ENCODE results near the gene MAP2K5.

DNA sequence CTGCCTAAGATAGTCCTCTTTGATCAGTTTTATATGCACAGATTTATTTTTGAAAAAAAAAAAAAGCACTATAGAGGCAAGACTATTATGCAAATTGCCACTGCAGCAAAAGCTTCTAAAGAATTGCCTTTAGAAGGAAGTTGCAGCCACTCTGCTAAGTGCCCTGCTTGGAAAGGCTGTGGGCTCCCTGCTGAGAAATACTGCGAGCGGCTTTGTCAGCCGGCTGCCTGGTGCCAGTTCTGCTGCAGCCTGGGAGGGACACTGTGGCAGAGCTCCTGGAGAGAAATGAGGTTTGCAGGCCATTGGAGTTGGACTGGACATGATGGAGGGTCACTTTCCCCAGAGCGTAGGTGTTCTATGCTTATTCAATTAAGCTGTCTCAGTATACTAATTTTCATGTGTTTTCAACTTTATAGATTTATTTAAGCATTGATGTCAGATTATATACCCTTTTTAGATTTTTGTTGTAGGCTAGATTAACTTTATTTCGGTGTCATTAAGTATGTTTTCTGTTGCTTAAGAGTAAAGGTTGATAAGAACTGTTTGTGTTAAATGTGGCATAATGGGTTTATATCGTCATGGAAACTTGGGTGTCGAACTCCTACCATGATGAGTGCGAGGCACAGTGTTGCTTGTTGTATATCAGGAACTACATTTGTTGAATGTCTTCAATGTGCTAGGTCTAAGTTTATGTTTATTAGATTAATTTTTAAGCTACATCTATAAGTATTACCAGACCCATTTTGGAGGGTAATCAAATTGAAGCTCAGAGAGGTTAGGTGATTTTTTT is 6.6 kb downstream of the MAP2K5 start:
- TF ChIP-seq, protein P1, sequence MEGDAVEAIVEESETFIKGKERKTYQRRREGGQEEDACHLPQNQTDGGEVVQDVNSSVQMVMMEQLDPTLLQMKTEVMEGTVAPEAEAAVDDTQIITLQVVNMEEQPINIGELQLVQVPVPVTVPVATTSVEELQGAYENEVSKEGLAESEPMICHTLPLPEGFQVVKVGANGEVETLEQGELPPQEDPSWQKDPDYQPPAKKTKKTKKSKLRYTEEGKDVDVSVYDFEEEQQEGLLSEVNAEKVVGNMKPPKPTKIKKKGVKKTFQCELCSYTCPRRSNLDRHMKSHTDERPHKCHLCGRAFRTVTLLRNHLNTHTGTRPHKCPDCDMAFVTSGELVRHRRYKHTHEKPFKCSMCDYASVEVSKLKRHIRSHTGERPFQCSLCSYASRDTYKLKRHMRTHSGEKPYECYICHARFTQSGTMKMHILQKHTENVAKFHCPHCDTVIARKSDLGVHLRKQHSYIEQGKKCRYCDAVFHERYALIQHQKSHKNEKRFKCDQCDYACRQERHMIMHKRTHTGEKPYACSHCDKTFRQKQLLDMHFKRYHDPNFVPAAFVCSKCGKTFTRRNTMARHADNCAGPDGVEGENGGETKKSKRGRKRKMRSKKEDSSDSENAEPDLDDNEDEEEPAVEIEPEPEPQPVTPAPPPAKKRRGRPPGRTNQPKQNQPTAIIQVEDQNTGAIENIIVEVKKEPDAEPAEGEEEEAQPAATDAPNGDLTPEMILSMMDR (IDR thresholded peaks at IDR 0.05), result no peak
- no peak for TF ChIP-seq POLR2A (IDR thresholded peaks at IDR 0.05)
